ENCODE data around the gene ATP10A.

GRCh38 chr15:25674913-25675312 is 188.2 kb downstream of the ATP10A start:
- no peak for TF ChIP-seq SNAI2 (CRISPR knock-in tag; IDR thresholded peaks at IDR 0.05)
- TF ChIP-seq ESRRG (CRISPR knock-in tag; IDR thresholded peaks at IDR 0.05): no peak
- no peak for TF ChIP-seq CSDC2 (CRISPR knock-in tag; IDR thresholded peaks at IDR 0.05)
- TF ChIP-seq PPARA (CRISPR knock-in tag; IDR thresholded peaks at IDR 0.05; ENCODE audit: borderline replicate concordance): no peak
- no peak for TF ChIP-seq ARNTL (CRISPR knock-in tag; IDR thresholded peaks at IDR 0.05; ENCODE audit: borderline replicate concordance, low read depth)
- TF ChIP-seq ISL1 (CRISPR knock-in tag; IDR thresholded peaks at IDR 0.05): no peak
- TF ChIP-seq TSHZ2 (CRISPR knock-in tag; IDR thresholded peaks at IDR 0.05): no peak
- no peak for TF ChIP-seq ZFP3 (CRISPR knock-in tag; IDR thresholded peaks at IDR 0.05)
- no peak for TF ChIP-seq PATZ1 (CRISPR knock-in tag; IDR thresholded peaks at IDR 0.05; ENCODE audit: borderline replicate concordance)
- TF ChIP-seq TCF4 (CRISPR knock-in tag; IDR thresholded peaks at IDR 0.05; ENCODE audit: borderline replicate concordance): no peak
- TF ChIP-seq BACH2 (CRISPR knock-in tag; IDR thresholded peaks at IDR 0.05; ENCODE audit: borderline replicate concordance): no peak
- no peak for TF ChIP-seq CREB5 (CRISPR knock-in tag; IDR thresholded peaks at IDR 0.05; ENCODE audit: low read depth)
